ENCODE measurements around the gene SLC39A5.
"Not testable (repeated sequence)": the region's sequence is repeated elsewhere in the genome, so short reads cannot be mapped to it uniquely, and the experiment has no call there.

Gene SLC39A5

GRCh38 chr12:56282579-56282978, 52.7 kb downstream of the SLC39A5 start:
- no peak for DNase-seq

DNA sequence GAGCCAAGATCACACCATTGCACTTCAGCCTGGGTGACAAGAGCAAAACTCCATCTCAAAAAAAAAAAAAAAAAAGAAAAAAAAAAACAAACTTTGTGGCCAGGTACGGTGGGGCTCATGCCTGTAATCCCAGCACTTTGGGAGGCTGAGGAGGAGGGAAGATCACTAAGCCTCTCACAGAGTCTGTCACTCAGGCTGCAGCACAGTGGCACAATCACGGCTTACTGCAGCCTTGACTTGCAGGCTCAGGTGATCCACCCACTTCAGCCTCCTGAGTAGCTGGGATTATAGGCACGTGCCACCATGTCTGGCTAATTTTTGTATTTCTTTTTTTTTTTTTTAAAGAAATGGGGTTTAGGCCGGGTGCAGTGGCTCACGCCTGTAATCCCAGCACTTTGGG, 54.4 kb downstream of the SLC39A5 start:
- DNase-seq = not testable (repeated sequence)

DNA sequence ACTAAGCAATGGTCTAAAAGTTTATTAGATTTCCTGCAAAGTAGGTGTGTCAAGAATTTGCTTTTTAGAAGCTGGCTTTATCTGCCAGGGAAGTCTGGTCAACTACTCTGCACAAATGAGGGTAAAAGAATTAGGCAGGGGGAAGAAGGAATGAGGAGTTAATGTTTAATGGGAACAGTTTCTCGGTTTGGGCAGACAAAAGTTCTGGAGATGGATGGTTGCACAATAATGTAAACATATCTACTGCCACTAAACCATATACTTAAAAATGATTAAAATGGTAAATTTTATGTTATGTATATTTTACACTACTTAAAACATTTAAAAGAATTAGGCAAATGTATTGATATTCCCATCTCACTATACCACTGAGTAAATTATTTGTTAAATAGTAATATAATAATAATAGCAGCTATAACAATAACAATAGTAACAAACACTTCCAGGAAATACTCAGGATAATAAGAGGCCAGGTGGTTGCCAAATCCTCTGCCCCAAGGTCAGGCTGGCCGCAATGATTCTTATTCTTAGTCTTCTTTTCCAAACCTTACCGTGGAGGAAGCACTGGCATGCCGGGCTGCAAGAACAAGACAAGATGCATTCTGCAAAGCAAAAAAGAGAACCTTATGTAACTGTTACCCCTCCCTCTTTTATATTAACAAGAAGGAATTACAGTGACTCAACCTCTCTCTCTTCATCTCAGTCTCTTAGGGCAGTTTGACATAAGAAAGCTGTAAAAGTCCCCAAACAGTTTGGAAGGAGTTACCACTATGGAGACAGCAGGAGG, 56.4 kb downstream of the SLC39A5 start:
- no peak for DNase-seq

Data from NCI-H2171 treated with DMSO at 0.1 percent for 48 hours (cell line).